Measurements from ENCODE around the gene ADM.

The ADM gene

DNA sequence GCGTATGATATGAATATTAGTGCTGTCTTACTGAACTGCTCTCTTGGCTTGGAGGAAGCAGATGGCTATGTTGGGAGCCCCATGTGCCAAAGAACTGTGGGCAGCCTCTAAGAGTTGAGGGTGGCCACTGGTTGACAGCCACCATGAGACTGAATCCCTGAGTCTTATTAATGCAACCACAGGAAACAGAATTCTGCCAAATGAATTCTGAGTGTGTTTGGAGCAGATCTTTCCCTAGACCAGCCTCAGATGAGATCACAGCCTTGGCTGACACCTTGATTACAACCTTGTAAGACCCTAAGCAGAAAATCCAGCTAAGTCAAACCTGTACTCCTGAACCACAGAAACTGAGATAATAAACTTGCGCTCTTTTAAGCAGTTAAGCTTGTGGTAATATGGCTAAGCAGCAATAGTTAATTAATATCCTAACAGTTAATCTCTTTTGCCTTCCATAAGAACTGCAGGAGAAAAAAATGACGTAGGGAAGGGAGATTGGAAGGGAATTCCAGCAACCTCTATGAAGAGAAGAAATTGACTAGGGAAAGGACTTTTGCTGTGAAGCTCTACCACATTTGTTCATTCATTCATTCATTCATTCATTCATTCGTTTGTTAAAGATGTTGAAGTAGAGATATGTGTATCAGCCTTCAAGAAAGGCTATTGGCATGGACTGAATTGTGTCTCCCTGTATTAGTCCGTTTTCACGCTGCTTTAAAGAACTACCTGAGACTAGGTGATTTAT lies 26.8 kb downstream of the ADM start:
- Histone ChIP-seq H3K23ac (ENCODE audit: low read length) (no peak overlapping the region), H4K8ac (ENCODE audit: low read depth, low read length) (no peak overlapping the region), H3K4me3 (ENCODE audit: low read depth, low read length) (no peak overlapping the region), H3K36me3 (ENCODE audit: control insufficient read depth in 1 of 2, insufficient read depth in 2 of 2, low read length in 2 of 2) (no peaks in the 10 kb centered on the region), H3K9ac (ENCODE audit: low read length) (no peak overlapping the region), H3K9me3 (ENCODE audit: insufficient read depth, low read depth, low read length) (no peaks in the 10 kb centered on the region), H3K79me1 (ENCODE audit: low read length) (no peaks in the 10 kb centered on the region), H3K4me1 (ENCODE audit: control insufficient read depth in 1 of 2, insufficient read depth in 2 of 2, low read length in 2 of 2) (no peaks in the 10 kb centered on the region), H2AK5ac (ENCODE audit: low read length) (no peak overlapping the region), H2BK12ac (ENCODE audit: low read length) (no peak overlapping the region), H3K27ac (ENCODE audit: low read depth, low read length) (no peak overlapping the region), H3K14ac (ENCODE audit: low read length) (no peak overlapping the region), H3K4me2 (ENCODE audit: low read length) (no peak overlapping the region), H2BK120ac (ENCODE audit: insufficient read depth, low read length, poor library complexity) (no peak overlapping the region), H4K91ac (ENCODE audit: low read depth, low read length) (no peak overlapping the region), H3K18ac (ENCODE audit: low read length) (no peak overlapping the region), H2BK5ac (ENCODE audit: low read depth, low read length, poor library complexity) (no peak overlapping the region), H3K27me3 (ENCODE audit: insufficient read depth, low read length) (no peaks in the 10 kb centered on the region), H2AFZ (ENCODE audit: insufficient read depth, low read length, poor library complexity) (no peak overlapping the region), H3K79me2 (ENCODE audit: control insufficient read depth, insufficient read depth, low read length, poor library complexity) (no peaks in the 10 kb centered on the region), H4K12ac (ENCODE audit: low read depth, low read length) (no peak overlapping the region), H3K4ac (ENCODE audit: low read depth, low read length) (no peak overlapping the region)
- WGBS (ENCODE audit: extremely low coverage, insufficient coverage, insufficient read length), result no CpG with 5 or more reads among the region's 6 CpGs
- no peak for DNase-seq

DNA sequence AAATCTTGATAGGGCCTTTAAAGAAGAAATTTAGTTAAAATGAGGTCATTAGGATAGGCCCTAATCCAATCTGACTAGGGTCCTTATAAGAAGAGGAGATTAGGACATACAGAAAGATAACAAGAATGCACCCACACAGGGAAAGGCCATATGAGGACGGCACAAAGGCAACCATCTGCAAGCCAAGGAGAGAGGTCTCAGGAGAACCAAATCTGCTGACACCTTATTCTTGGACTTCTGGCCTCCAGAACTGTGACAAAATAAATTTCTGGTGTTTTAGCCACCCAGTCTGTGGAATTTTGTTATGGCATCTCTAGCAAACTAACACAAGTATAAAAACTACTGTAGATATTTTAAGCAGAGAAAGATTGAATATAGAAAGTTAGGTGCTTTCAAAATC lies 28.6 kb downstream of the ADM start:
- Histone ChIP-seq H3K23ac (ENCODE audit: low read length) (no peak overlapping the region), H3K36me3 (ENCODE audit: control insufficient read depth in 1 of 2, insufficient read depth in 2 of 2, low read length in 2 of 2) (no peaks in the 10 kb centered on the region), H3K14ac (ENCODE audit: low read length) (no peak overlapping the region), H4K91ac (ENCODE audit: low read depth, low read length) (no peak overlapping the region), H4K8ac (ENCODE audit: low read depth, low read length) (no peak overlapping the region), H3K4me1 (ENCODE audit: control insufficient read depth in 1 of 2, insufficient read depth in 2 of 2, low read length in 2 of 2) (no peaks in the 10 kb centered on the region), H2BK120ac (ENCODE audit: insufficient read depth, low read length, poor library complexity) (no peak overlapping the region), H3K27me3 (ENCODE audit: insufficient read depth, low read length) (no peaks in the 10 kb centered on the region), H2BK12ac (ENCODE audit: low read length) (no peak overlapping the region), H2BK5ac (ENCODE audit: low read depth, low read length, poor library complexity) (no peak overlapping the region), H3K9me3 (ENCODE audit: insufficient read depth, low read depth, low read length) (no peaks in the 10 kb centered on the region), H3K18ac (ENCODE audit: low read length) (no peak overlapping the region), H3K4me2 (ENCODE audit: low read length) (no peak overlapping the region), H4K12ac (ENCODE audit: low read depth, low read length) (no peak overlapping the region), H3K4me3 (ENCODE audit: low read depth, low read length) (no peak overlapping the region), H2AFZ (ENCODE audit: insufficient read depth, low read length, poor library complexity) (no peak overlapping the region), H2AK5ac (ENCODE audit: low read length) (no peak overlapping the region), H3K4ac (ENCODE audit: low read depth, low read length) (no peak overlapping the region), H3K27ac (ENCODE audit: low read depth, low read length) (no peak overlapping the region), H3K79me1 (ENCODE audit: low read length) (no peaks in the 10 kb centered on the region), H3K9ac (ENCODE audit: low read length) (no peak overlapping the region), H3K79me2 (ENCODE audit: control insufficient read depth, insufficient read depth, low read length, poor library complexity) (no peaks in the 10 kb centered on the region)
- no CpG with 5 or more reads among the region's 1 CpG for WGBS (ENCODE audit: extremely low coverage, insufficient coverage, insufficient read length)
- DNase-seq, result no peak

DNA sequence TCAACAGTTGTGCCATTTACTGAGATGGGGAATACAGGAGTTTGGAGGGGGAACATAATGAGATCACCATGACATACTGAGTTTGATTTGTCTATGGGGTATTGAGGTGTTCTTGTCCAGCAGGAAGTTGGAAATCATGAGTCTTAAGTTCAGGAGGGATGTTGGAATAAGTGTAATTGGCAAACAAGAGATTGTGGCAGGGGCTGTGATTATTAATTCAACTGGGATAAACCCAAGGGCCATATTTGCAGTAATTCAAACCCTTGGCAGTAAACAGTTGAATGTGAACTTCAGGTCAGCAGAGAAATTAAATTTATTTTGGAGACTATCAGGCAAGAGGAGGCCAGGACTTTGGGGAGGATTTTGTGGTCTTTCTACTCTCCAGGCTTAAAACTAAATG lies 33.4 kb downstream of the ADM start:
- no peaks in the 10 kb centered on the region for H3K79me2 ChIP-seq (ENCODE audit: control insufficient read depth, insufficient read depth, low read length, poor library complexity)
- H3K14ac ChIP-seq (ENCODE audit: low read length), result no peak overlapping the region
- no peak overlapping the region for H2AK5ac ChIP-seq (ENCODE audit: low read length)
- no peak overlapping the region for H2BK12ac ChIP-seq (ENCODE audit: low read length)
- H3K4me3 ChIP-seq (ENCODE audit: low read depth, low read length), result no peak overlapping the region
- no peak overlapping the region for H3K4me2 ChIP-seq (ENCODE audit: low read length)
- H3K36me3 ChIP-seq (ENCODE audit: control insufficient read depth in 1 of 2, insufficient read depth in 2 of 2, low read length in 2 of 2), result no peaks in the 10 kb centered on the region
- H3K9ac ChIP-seq (ENCODE audit: low read length), result no peak overlapping the region
- H3K23ac ChIP-seq (ENCODE audit: low read length), result no peak overlapping the region
- H3K4ac ChIP-seq (ENCODE audit: low read depth, low read length), result no peak overlapping the region
- no peaks in the 10 kb centered on the region for H3K27me3 ChIP-seq (ENCODE audit: insufficient read depth, low read length)
- no peak overlapping the region for H4K12ac ChIP-seq (ENCODE audit: low read depth, low read length)
- H3K27ac ChIP-seq (ENCODE audit: low read depth, low read length), result no peak overlapping the region
- H3K18ac ChIP-seq (ENCODE audit: low read length), result no peak overlapping the region
- no peak overlapping the region for H2AFZ ChIP-seq (ENCODE audit: insufficient read depth, low read length, poor library complexity)
- H4K8ac ChIP-seq (ENCODE audit: low read depth, low read length), result no peak overlapping the region
- H3K9me3 ChIP-seq (ENCODE audit: insufficient read depth, low read depth, low read length), result no peaks in the 10 kb centered on the region
- no peaks in the 10 kb centered on the region for H3K4me1 ChIP-seq (ENCODE audit: control insufficient read depth in 1 of 2, insufficient read depth in 2 of 2, low read length in 2 of 2)
- DNase-seq, result no peak
- H2BK120ac ChIP-seq (ENCODE audit: insufficient read depth, low read length, poor library complexity), result no peak overlapping the region
- no peak overlapping the region for H4K91ac ChIP-seq (ENCODE audit: low read depth, low read length)
- no peaks in the 10 kb centered on the region for H3K79me1 ChIP-seq (ENCODE audit: low read length)
- H2BK5ac ChIP-seq (ENCODE audit: low read depth, low read length, poor library complexity), result no peak overlapping the region

DNA sequence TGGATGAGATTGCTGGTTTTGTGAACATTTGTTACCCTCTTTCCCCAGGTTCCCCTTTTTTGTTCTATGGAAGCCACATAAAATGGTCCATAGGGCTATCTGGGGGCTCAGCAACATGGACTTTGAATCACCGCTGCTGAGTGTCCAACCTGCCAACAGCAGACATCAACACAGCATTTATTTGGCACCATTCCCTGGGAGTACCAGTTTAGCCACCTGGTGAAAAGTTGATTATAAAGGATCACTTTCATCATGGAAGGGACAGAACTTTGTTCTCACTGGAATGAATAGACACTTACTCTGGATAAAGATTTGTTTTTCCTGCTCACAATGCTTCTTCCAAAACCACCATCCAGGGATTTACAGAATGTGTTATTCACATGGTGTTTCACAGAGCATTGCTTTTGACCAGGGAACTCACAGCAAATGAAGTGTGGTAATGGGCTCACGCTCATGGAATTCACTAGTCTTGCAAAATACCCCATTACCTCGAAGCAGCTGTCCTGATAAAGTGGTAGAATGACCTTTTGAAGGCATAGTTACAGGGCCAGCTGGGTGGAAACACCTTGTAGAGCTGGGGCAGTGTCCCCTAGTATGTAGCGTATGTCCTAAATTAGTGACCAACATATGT lies 43.9 kb downstream of the ADM start:
- no CpG with 5 or more reads among the region's 4 CpGs for WGBS (ENCODE audit: extremely low coverage, insufficient coverage, insufficient read length)
- peak; percentile 85 to 92 for DNase-seq

More for the DNA sequence above, 43.9 kb downstream of the ADM start:
- no peak overlapping the region for H2AK5ac ChIP-seq (ENCODE audit: low read length)
- H3K14ac ChIP-seq (ENCODE audit: low read length), result no peak overlapping the region
- no peak overlapping the region for H2AFZ ChIP-seq (ENCODE audit: insufficient read depth, low read length, poor library complexity)
- peaks cover 13 to 21% of the 10 kb centered on the region in 2 experiments for H3K4me1 ChIP-seq (ENCODE audit: control insufficient read depth in 1 of 2, insufficient read depth in 2 of 2, low read length in 2 of 2)
- no peak overlapping the region for H4K12ac ChIP-seq (ENCODE audit: low read depth, low read length)
- H3K18ac ChIP-seq (ENCODE audit: low read length), result no peak overlapping the region
- no peak overlapping the region for H3K4ac ChIP-seq (ENCODE audit: low read depth, low read length)
- no peak overlapping the region for H4K8ac ChIP-seq (ENCODE audit: low read depth, low read length)
- H3K23ac ChIP-seq (ENCODE audit: low read length), result no peak overlapping the region
- no peaks in the 10 kb centered on the region for H3K9me3 ChIP-seq (ENCODE audit: insufficient read depth, low read depth, low read length)
- H3K36me3 ChIP-seq (ENCODE audit: control insufficient read depth in 1 of 2, insufficient read depth in 2 of 2, low read length in 2 of 2), result no peaks in the 10 kb centered on the region
- H2BK12ac ChIP-seq (ENCODE audit: low read length), result no peak overlapping the region
- H3K79me1 ChIP-seq (ENCODE audit: low read length), result peaks cover 11% of the 10 kb centered on the region
- H3K27ac ChIP-seq (ENCODE audit: low read depth, low read length), result no peak overlapping the region
- no peak overlapping the region for H3K4me3 ChIP-seq (ENCODE audit: low read depth, low read length)
- H3K9ac ChIP-seq (ENCODE audit: low read length), result no peak overlapping the region
- H2BK5ac ChIP-seq (ENCODE audit: low read depth, low read length, poor library complexity), result no peak overlapping the region
- H3K27me3 ChIP-seq (ENCODE audit: insufficient read depth, low read length), result no peaks in the 10 kb centered on the region
- no peaks in the 10 kb centered on the region for H3K79me2 ChIP-seq (ENCODE audit: control insufficient read depth, insufficient read depth, low read length, poor library complexity)
- no peak overlapping the region for H4K91ac ChIP-seq (ENCODE audit: low read depth, low read length)
- H2BK120ac ChIP-seq (ENCODE audit: insufficient read depth, low read length, poor library complexity), result no peak overlapping the region
- no peak overlapping the region for H3K4me2 ChIP-seq (ENCODE audit: low read length)

All from trophoblast cell (in vitro differentiated cells and primary cell).